Testis (tissue), 3 donors: ENCODE data around the gene LIG3. TPM values are rescaled to one million over a fixed set of nuclear protein-coding genes. Genes with fewer than 3 reads are reported as not detected.

Experiments used
- DNase-seq: peaks from one replicate; pipeline ENCODE4 v3.0.0-alpha.2; 2019
- H3K27ac ChIP-seq, 2 donors: fragments of 200-600 bp; sonication (generic); one replicate each; pipeline ENCODE4 v1.5.1; 2019
- H3K27me3 ChIP-seq: fragments of 200-600 bp; sonication (generic); one replicate; pipeline ENCODE4 v1.5.1; 2019
- H3K36me3 ChIP-seq: fragments of 200-600 bp; sonication (generic); one replicate; pipeline ENCODE4 v1.5.1; 2017; ENCODE audit warnings: low read depth; ENCODE audit errors: missing control alignments
- H3K4me1 ChIP-seq: fragments of 200-600 bp; sonication (generic); one replicate; pipeline ENCODE4 v1.5.1; 2019
- H3K4me3 ChIP-seq, 2 donors: fragments of 200-600 bp; sonication (generic); one replicate each; pipeline ENCODE4 v1.5.1; 2017 to 2019
- H3K9me3 ChIP-seq: fragments of 200-600 bp; sonication (generic); one replicate; pipeline ENCODE4 v1.5.1; 2017
- CTCF ChIP-seq, 3 experiments: fragments of 450-650 bp in 2 of 3; fragments of 200-600 bp in 1 of 3; sonication (generic) in 1 of 3; IDR thresholded peaks; one replicate each; pipeline ENCODE4 v1.5.1; 2016 to 2019; ENCODE audit warnings: antibody characterized with exemption in 3 of 3, mild to moderate bottlenecking in 2 of 3, moderate library complexity in 1 of 3
- POLR2A ChIP-seq: fragments of 450-650 bp; IDR thresholded peaks from one replicate; pipeline ENCODE4 v1.6.1; 2017; ENCODE audit warnings: antibody characterized with exemption, mild to moderate bottlenecking, moderate library complexity
- WGBS, 2 donors: methylation state at CpG; one replicate each; pipeline ENCODE4 v1.1.5; 2018; 5-methylcytosine and 5-hydroxymethylcytosine counted together
- intact Hi-C: fragments of 100-400 bp; cut with DNase I; formaldehyde crosslinking; loops from one replicate; pipeline ENCODE4 v1.15.1; 2023; ENCODE audit warnings: low total_unique reads
- polyA plus RNA-seq: library from polyadenylated mRNA; stranded (reverse); fragments of 350-450 nt; fragmentation: Illumina TruSeq; extraction: RNeasy Lipid Tissue Mini Kit (QIAGEN cat#74804); gene quantifications from one replicate; pipeline ENCODE4 v1.2.3, GENCODE V29; 2014; ENCODE audit warnings: low read depth, low replicate concordance; ENCODE audit not compliant: insufficient read depth
- total RNA-seq, 2 donors: library from RNA; depleted of rRNA; stranded (reverse); fragments of >200 nt; gene quantifications; one replicate each; pipeline ENCODE4 v1.2.3, GENCODE V29; 2016

Gene LIG3
- total and polyA plus RNA-seq, 3 donors from 2014 or later, result 54.4 to 70.9 (median 66.7) TPM

DNA sequence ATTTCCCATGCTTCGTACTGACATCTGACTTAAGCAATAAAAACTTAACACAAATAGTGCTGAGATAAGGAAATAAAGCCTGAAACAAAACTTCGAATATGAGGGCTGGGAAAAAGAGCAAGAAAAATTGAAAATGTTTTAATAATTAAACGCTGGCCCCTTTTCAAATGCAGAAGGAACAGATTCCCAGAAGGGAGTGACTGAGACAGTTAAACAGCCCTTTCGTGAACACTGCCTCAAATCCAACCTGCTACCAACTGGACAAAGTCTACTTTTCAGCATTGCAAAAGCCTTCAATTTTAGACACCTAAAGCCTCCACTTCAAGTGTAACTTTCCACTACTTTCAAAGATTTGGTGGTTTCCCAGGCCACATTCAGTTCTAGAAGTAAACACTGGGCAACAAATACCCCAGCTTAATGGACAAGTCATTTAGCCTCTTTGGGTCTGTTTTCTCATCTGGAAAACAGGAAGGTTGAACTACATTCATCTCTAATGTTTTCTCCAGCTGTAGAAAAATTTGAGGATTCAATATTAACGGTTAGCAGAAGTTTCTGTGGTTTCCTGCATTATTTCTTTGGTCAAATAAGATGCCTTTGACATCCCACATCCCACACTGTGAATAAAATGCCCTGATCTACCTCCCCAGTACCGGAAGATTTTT, 71.4 kb downstream of the LIG3 start:
- no peak for DNase-seq
- intact Hi-C loops, result no loop called here
- no peak overlapping the region for H3K27ac ChIP-seq
- peaks cover 6% of the 10 kb centered on the region for H3K4me1 ChIP-seq
- 49 to 52% methylated on average over 6 of the region's 6 CpGs for WGBS, 2 donors
- no peaks in the 10 kb centered on the region for H3K9me3 ChIP-seq
- H3K36me3 ChIP-seq, result no peaks in the 10 kb centered on the region
- TF ChIP-seq POLR2A, result no peak
- TF ChIP-seq CTCF (IDR thresholded peaks at IDR 0.05), result no peak
- H3K27me3 ChIP-seq, result no peaks in the 10 kb centered on the region
- H3K4me3 ChIP-seq, result no peak overlapping the region

- no peaks in the 10 kb centered on the region for H3K27me3 ChIP-seq
- H3K36me3 ChIP-seq, result no peaks in the 10 kb centered on the region
- no peak for DNase-seq
- intact Hi-C loops, result no loop called here
- H3K9me3 ChIP-seq, result no peaks in the 10 kb centered on the region
- H3K4me3 ChIP-seq, result no peak overlapping the region
- H3K4me1 ChIP-seq, result peaks cover 6% of the 10 kb centered on the region
- no peak overlapping the region for H3K27ac ChIP-seq
- TF ChIP-seq CTCF (IDR thresholded peaks at IDR 0.05) (no peak), POLR2A (no peak)
Measured at GRCh38 chr17:35052241-35052610, 71.9 kb downstream of the LIG3 start.

DNA sequence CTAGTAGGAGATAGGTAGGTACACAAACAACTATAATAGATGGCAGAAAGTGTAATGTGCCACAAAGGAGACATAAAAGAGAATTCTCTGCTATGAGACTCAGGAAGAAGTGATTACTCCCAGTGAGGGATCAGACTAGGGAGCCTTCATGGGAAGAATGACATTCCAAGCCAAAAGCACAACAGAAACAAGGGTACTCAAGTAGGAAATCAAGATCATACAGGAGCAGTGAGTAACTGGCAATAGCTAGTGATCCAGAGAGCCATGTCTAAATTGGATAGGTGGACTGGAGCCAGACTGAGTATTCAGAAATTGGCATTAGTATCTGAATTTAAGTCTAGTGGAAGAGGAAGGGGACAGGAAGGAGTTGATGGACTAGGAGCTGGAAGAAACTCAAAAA, 72.5 kb downstream of the LIG3 start:
- no peaks in the 10 kb centered on the region for H3K9me3 ChIP-seq
- intact Hi-C loops, result no loop called here
- no peaks in the 10 kb centered on the region for H3K27me3 ChIP-seq
- no peaks in the 10 kb centered on the region for H3K36me3 ChIP-seq
- H3K4me3 ChIP-seq, result no peak overlapping the region
- TF ChIP-seq POLR2A (no peak), CTCF (IDR thresholded peaks at IDR 0.05) (no peak)
- no peak overlapping the region for H3K27ac ChIP-seq
- peaks cover 6% of the 10 kb centered on the region for H3K4me1 ChIP-seq
- no peak for DNase-seq

GRCh38 chr17:35053204-35053603, 72.9 kb downstream of the LIG3 start:
- Histone ChIP-seq H3K27me3 (no peaks in the 10 kb centered on the region), H3K9me3 (no peaks in the 10 kb centered on the region), H3K27ac (no peak overlapping the region), H3K36me3 (no peaks in the 10 kb centered on the region), H3K4me1 (peaks cover 6% of the 10 kb centered on the region), H3K4me3 (no peak overlapping the region)
- WGBS, 2 donors, result 91 to 100% methylated on average over 1 of the region's 1 CpG
- TF ChIP-seq POLR2A (no peak), CTCF (IDR thresholded peaks at IDR 0.05) (no peak)
- DNase-seq, result no peak
- intact Hi-C loops, result no loop called here

DNA sequence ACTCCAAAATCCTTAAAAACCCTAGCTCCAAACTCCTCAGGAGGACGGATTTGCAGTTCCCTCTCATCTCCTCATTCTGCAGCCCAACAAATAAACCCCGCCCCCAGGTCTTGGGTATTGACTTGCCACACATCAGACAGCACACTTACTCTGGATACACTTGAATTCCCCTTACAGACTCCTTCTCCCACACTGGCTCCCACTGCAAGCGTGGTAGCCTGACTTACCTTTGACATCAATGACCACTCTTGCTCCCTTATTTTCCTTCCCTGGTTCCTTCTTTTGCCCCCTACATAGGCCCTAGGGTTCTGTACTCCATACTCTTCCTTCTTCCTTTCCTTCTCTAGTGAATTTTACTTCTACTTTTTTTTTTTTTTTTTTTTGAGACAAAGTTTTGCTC, 75.7 kb downstream of the LIG3 start:
- Histone ChIP-seq H3K4me1 (peaks cover 4% of the 10 kb centered on the region), H3K9me3 (no peaks in the 10 kb centered on the region), H3K27me3 (no peaks in the 10 kb centered on the region), H3K4me3 (no peak overlapping the region), H3K27ac (no peak overlapping the region), H3K36me3 (no peaks in the 10 kb centered on the region)
- TF ChIP-seq CTCF (IDR thresholded peaks at IDR 0.05), result no peak
- no peak for TF ChIP-seq POLR2A
- 95 to 97% methylated on average over 3 of the region's 3 CpGs for WGBS, 2 donors
- intact Hi-C loops, result no loop called here
- no peak for DNase-seq
